Esophagus squamous epithelium (tissue), 4 donors: Measurements from ENCODE around the gene LMX1B.

Experiments
- POLR2A ChIP-seq, 4 donors: fragments of 450-650 bp; IDR thresholded peaks; one replicate each; pipeline ENCODE4 v1.6.1; 2017; ENCODE audit warnings: antibody characterized with exemption in 4 of 4, mild to moderate bottlenecking in 4 of 4, moderate library complexity in 3 of 4
- TF ChIP-seq, protein P1 (sequence below), 6 experiments: fragments of 450-650 bp in 4 of 6; fragments of 200-600 bp in 2 of 6; sonication (generic) in 2 of 6; IDR thresholded peaks; one replicate each; pipeline ENCODE4 v1.5.1; 2016 to 2019; ENCODE audit warnings: antibody characterized with exemption in 6 of 6, mild to moderate bottlenecking in 4 of 6, moderate library complexity in 4 of 6

DNA sequence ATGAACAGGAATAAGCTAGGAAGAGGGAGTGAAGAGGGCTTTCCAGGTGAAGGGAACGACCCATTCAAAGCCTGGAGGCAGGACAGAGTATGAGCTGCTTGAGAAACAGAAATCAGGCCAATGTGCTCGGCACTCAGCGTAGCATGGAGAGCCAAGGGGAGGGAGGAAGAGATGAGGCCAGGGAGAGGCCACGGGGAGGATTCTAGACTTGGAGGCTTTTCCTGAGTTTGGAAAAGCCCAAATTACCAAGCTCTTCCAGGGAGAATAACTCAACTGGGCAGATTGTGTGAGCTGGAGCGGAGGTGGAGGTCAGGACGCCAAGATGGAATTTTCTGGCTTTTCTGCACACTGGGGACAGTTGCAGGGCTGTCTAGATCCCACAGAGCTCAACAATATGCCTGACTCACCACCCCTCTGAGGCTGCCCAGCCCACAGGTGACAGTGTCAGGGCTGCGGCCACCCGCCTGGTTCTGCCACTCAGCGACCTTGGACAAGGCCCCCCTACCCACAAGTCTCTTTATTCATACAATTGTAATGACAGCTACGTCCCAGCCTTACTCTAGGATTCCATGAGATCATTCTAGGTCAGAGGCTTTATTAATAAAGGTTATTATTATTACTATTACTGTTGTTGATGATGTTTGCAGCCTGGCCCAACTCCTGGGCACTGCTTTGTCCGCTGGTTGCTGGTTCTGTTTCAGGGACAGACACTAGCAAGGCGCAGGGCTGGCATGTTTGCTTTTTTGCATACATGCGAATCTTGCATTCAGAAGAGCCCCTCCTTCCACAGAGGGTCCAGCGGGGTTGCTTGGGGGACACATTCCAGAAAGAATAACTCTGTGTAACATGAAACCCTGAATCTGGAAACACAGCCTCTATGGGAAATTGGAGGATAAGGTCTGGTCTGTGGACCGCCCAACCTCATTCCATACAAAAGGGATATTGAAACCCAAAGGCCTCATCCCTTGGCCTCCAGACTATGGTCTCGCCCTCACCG is 9.4 kb upstream of the LMX1B start:
- TF ChIP-seq, protein P1, sequence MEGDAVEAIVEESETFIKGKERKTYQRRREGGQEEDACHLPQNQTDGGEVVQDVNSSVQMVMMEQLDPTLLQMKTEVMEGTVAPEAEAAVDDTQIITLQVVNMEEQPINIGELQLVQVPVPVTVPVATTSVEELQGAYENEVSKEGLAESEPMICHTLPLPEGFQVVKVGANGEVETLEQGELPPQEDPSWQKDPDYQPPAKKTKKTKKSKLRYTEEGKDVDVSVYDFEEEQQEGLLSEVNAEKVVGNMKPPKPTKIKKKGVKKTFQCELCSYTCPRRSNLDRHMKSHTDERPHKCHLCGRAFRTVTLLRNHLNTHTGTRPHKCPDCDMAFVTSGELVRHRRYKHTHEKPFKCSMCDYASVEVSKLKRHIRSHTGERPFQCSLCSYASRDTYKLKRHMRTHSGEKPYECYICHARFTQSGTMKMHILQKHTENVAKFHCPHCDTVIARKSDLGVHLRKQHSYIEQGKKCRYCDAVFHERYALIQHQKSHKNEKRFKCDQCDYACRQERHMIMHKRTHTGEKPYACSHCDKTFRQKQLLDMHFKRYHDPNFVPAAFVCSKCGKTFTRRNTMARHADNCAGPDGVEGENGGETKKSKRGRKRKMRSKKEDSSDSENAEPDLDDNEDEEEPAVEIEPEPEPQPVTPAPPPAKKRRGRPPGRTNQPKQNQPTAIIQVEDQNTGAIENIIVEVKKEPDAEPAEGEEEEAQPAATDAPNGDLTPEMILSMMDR (IDR thresholded peaks at IDR 0.05) = no peak
- TF ChIP-seq POLR2A (IDR thresholded peaks at IDR 0.05) = no peak
